HG03558 (cell line): ENCODE results near the gene TMA16.
"Not testable (repeated sequence)": the region's sequence is repeated elsewhere in the genome, so short reads cannot be mapped to it uniquely, and the experiment has no call there.

Source experiments
- ATAC-seq: cut with Tn5 transposase; IDR thresholded peaks from one replicate; pipeline ENCODE4 v1.9.1; 2021; ENCODE audit warnings: moderate number of reproducible peaks; ENCODE audit not compliant: unreplicated experiment; ENCODE audit errors: extremely low read depth

TMA16 gene

DNA sequence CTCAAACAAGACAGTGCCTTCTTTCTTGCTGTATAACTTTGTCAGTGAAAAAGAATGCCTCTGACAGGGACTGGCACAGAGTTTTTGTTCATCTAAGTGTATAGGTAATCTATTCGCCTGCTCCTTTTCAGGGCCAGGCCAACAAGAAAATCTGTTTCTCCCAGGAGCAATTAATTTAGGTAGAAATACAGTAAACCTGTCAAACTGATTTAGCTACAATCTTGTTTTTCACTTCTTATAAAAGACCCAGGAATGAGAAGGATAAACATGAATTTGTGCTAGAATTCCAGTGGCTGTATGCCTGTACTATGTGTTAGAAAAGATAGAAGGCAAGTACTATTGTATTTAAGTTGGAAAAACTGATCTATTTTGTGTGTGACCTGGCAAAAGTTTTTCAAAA, 6.1 kb downstream of the TMA16 start:
- no peak for ATAC-seq

GRCh38 chr4:163505374-163505773, 10.9 kb downstream of the TMA16 start:
- no peak for ATAC-seq

DNA sequence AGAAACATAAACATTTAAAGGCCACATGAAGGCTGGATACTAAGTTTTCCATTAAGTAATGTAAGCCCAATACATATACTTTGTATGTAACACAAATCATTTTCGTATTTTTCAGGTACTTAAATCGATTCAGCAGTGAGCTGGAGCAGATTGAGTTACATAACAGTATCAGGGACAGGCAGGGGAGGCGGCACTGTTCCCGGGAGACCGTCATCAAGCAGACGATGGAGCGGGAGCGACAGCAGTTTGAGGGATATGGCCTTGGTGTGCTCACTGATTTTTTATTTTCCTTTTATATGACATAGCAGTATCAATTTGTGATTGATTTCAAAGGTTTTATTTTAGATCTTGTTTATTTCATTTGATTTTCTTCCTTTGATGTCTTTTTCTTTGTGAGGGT, 20.7 kb downstream of the TMA16 start:
- no peak for ATAC-seq

- ATAC-seq = no peak
Observed at GRCh38 chr4:163523791-163524365, 29.4 kb downstream of the TMA16 start.

GRCh38 chr4:163525982-163526381, 31.5 kb downstream of the TMA16 start:
- ATAC-seq = no peak

DNA sequence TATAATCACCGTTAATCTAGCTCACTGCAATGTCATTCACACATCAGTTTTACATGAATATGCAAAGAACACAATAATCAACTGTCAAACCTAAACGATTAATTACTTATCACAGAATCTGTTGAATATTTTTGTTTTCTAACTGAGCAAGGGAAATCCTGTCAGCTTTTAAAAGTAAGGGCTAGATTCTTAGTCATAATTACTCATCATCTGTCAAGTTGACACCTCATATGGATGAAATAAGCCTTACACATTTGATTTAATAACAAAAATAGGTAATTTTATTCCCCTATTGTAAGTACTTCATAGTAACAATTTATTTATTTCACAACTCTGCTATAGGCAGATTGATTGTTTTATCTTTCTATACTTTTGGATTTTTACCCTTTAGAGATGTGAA, 32.7 kb downstream of the TMA16 start:
- ATAC-seq = no peak

DNA sequence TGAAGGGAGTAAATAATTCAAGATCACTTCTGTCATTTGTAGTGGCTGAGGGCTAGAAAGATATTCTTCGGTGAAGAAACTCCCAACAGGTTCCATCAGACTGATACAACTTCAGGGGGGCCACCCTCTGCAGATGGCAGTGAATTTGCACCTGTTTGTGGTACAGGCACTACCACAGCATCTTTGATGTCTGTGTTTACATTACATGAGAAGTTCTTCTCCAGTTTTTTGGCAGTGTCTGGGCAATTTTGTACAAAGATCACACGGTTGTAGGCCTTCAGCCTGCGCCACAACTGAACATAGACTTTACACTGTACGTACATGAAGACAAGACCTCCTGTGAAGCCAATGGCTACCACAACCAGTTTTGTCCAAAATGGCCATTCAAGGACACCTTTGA, 34.2 kb downstream of the TMA16 start:
- no peak for ATAC-seq

- no peak for ATAC-seq
Observed at GRCh38 chr4:163534056-163534455, 39.6 kb downstream of the TMA16 start.

DNA sequence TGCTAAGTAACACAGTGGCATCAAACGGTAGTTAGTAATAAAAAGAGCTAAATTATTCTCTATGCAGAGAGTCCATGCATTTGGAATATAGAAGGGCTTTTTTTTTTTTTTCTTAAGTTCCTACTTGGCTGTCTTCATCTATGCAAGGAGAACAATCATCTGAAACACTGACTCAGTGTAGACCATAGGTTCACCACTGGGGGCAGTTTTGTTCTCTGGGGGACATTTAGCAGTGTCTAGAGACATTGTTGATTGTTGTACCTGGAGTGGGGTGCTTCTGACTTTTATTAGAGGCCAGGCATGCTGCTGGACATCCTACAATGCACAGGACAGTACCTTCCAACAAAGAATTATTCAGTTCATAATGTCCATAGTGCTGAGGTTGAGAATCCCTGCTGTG, 41.2 kb downstream of the TMA16 start:
- ATAC-seq = no peak

DNA sequence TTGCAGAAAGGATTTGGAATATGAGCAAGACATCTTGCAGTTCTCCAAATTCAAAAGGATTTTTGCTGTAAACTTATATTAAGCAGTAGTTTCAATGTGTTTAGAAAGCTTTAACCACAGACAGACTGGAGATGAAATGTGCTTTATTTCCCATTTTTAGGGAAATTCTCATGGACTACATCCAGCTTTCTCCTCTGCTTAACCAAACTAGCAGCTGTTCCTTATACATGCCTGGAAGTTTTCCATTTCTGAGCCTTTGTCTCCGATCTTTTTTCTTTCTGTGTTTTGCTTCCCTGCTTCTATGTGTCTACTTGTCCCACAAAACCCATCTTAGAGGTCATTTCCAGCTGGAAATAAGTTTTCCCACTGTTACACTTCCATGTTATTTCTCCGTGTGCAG, 41.6 kb downstream of the TMA16 start:
- no peak for ATAC-seq

GRCh38 chr4:163537114-163537513, 42.6 kb downstream of the TMA16 start:
- ATAC-seq = no peak

GRCh38 chr4:163538820-163539219, 44.3 kb downstream of the TMA16 start:
- not testable (repeated sequence) for ATAC-seq

DNA sequence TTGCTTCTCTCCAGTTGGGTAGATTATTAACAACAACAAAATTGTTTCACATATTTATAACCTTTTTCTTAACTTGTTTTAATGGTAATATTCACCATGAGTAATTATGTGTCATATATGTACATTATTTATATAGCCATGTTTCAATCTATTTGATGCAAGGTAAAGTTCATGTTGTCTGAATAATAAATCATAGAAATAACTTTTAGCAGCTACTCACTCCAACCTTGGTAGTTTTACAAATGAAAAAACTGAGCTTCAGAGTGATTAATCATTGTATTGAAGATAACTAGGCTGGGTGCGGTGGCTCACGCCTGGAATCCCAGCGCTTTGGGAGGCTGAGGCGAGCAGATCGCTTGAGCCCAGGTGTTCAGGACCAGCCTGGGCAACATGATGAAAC, 46.0 kb downstream of the TMA16 start:
- no peak for ATAC-seq

DNA sequence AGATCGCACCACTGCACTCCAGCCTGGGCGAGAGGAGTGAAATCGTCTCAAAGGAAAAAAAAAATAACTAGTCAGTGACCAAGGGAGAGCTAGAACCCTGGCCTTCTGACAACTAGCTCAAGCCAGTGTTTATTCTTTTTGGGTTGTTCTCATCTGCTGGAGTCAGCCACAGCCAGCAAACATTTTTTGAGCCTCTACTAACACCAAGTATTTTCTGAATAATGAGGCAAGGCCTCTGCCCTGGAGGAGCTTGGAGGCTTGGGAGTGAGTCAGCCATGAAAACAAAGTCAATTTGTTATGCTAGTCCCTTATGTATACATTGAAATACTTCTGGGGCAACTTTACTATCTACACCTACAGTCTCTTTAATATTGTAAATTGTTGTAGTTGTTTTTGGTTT, 46.5 kb downstream of the TMA16 start:
- ATAC-seq = no peak

DNA sequence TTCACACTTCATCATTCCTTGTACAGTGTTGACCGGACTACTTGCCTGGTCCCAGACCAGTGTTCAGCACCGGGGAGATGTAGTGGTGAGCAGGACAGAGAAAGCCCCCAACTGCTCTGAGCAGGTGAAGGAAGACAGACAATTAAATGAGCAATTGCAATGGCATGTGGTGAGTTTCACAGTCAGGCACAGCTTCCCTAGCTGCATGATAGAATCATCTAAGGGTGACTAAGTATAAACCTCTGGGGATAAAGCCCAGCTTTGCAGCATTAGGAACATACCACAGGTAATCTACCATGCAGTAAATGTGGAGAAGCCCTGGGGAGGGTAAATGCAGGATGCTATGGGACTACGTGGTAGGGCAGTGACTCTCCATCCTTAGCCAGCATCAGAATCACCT, 47.8 kb downstream of the TMA16 start:
- no peak for ATAC-seq

DNA sequence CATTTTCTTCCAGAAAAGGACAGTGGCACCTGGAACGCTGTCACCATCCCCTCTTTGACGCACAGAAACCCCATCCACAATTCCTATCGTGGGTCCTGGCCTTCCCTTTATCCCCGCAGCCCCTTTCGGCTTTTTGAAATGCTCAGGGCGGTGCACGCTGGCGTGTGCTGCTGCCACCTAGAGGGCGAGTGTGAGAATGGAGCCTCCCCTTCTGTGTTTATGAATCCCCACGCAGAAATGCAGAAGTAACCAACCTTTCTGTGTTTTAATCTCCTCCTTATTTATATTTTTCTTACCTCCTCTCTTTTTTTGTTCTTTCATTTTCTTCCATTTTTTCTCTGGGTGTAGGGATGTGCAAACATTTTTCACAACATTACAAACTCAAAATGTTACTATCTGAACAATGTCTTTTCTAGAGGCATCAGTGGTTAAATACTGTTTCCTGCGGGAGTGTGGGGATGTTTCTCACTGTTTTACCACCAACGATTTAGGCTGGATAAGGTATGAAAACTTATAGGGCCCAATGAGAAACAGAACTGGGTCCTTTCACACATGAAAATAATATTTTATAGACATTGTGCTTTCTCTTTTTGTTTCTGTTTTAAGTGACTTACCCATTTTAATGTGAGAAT, 50.0 kb downstream of the TMA16 start:
- peak; percentile 81 for ATAC-seq

GRCh38 chr4:163548481-163549243, 54.2 kb downstream of the TMA16 start:
- no peak for ATAC-seq

DNA sequence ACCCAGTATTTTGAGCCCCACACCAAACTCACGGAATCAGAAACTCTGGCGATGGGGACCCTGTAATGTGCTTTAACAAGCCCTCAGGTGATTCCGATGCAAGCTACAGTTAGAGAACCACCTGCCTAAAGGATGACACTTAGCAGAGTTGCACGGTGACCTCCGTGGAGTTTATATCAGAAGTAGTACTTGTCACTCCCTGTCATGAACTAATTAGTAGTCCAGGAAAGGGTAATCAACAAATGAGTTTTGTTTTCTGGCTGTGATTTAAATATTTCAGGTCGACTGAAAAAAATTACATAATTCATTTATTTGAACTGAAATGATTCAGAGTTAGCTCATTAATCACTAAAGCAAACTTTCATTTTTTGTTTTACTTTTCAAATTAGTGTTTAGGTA, 56.4 kb downstream of the TMA16 start:
- no peak for ATAC-seq

GRCh38 chr4:163553146-163553545, 58.7 kb downstream of the TMA16 start:
- no peak for ATAC-seq

DNA sequence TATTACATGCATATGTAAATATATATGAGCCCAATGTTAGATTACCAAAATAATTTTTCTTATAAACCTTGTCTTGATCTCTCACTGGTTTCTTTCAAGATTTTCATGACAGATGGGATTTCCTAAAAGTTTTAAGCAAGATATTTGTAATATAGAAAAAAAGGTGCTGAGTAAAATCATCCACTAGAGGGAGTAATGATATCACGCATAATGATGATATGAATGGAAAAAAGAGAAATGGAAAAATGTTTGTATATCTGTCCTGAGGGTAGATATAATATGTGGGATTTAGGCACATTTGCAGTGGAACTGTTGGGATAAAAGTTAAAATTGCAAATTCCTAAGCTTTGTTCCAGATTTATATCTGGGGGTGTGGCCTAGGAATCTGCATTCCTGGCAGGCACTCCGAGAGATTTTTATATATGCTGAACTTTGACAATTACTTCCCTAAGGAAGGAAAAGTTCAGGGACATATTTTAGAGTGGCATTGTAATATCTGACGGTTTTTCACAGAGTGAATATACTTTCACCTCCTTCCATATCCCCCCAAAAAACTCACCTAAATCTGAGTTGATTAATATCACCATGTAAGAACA, 60.5 kb downstream of the TMA16 start:
- no peak for ATAC-seq

- no peak for ATAC-seq
Observed at GRCh38 chr4:163556177-163556576, 61.7 kb downstream of the TMA16 start.
